HUDEP-2 (cell line): ENCODE data around the gene PDE1C.

Source experiments
- DNase-seq, 76 experiments: peaks; one replicate each; lab custom pipeline; 2025; ENCODE audit not compliant: unreplicated experiment in 76 of 76; lab: John Stamatoyannopoulos, UW

Gene PDE1C

DNA sequence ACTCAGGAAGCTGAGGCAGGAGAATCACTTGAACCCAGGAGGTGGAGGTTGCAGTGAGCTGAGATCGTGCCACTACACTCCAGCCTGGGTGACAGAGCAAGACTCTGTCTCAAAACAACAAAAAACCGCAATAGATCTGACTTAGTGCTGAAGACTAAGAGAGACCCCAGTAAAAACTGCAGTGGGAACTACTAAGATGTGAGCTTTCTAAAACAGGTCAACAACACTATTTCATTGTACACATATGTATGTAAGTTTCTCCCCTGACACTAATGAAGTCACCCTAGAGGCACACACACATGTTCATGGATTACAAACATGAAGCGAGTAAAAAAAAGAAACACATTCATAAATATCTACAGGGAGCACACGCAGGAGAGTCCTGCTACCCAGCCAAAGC lies 68.3 kb downstream of the PDE1C start:
- DNase-seq, result no peak

- no peak for DNase-seq
Observed at GRCh38 chr7:31997423-31997822, 72.8 kb downstream of the PDE1C start.

GRCh38 chr7:31995134-31995533 lies 75.1 kb downstream of the PDE1C start:
- no peak for DNase-seq

DNA sequence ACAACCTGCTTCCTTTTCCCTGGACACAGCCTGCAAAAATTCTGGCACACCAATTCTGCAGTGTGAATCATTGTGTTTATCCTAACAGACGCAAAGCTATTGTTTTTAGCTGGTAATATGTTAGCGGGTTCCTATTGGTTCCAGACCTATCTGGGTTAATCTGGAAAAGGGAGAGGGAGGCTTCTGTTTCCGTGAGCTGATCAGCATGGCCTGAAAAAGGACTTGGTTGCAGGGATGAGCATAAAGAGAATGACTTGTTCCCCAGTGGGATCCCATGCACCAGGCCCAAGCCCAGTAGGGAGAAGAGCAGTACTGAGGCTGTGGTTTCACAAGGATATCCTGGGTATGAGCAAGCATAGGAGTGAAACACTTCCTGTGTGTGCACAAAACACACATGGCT lies 78.4 kb downstream of the PDE1C start:
- DNase-seq, result no peak

GRCh38 chr7:31991406-31991805 lies 78.8 kb downstream of the PDE1C start:
- no peak for DNase-seq

DNA sequence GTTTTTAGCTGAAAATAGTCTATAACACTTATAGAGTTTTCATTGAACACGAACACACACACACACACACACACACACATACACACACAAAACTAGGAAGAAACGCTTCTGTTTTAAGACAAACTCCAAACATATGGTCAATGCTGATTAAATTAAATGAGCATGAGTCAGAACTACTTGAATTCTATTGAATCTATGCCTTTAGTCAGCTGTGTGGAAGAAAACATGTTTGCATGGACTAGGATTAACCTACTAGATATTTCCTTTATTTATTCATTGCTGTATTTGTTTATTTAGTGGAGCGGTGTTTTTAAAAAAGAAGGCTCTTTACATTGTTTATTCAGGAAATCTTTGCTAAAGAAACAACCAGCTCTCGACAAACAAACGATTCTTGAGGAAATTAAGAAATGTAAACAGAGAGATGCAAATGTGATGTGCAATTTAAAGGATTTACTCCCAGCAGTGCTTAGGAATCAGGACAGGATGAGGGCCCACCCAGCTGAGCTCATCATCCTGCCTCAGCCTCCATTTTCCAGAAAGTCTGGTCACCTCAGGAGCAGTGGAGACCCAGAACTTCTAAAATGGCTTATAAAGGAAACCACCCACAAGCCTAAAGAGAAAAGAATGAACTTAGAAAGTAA lies 83.2 kb downstream of the PDE1C start:
- DNase-seq, result no peak

GRCh38 chr7:31982962-31983361 lies 87.2 kb downstream of the PDE1C start:
- DNase-seq, result no peak

DNA sequence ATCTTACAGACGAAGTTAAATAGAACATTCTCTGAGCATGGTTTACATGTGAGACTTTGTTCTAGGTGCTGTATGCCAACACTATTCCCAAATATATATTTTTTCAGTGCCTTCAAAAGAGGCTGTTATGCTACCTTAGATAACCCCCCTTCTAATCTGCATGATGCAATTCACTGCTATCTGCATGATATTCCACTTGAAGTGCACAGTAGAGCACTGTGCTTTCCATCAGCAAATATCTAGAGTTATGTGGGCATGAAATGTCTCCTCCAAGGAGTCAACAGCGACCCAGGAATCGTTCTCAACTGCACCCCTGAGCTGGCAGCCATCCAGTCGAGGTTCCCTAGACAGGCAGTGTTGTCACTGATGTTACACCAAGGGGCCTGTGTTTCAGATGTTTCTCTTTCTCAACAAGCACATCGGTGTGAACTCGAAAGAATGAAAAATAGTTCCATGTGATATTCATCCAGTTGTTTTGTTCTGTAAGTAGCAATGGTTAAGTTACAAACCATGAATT lies 88.3 kb downstream of the PDE1C start:
- DNase-seq, result no peak

DNA sequence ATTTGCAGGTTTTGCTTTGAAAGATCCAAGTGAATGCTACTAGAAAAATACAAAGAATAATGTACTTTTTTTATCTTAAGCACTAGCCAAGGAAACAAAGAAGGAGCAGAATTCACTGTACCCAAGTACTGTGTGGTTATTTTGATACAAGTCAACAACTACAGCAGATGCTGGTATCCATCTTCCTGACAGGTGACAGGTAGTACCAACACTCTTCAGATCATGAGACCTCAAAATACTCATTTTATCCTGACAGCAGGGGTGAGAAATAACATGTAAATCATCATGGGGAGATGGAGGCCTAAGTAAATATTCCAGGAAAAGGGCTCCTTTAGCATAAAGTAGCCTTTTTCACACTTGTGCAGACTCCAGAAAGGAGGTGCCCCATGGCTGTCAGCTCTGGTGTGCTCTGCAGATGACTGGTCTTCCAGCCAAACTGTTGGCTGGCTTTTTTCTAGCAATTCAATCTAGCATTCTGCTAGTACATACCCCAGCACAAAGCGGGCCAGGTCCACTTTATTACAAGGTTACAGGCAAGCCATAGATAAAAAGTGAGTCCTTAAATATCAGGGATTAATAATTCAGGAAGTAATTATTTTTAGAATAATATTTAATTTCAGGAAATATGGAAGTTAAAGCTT lies 90.4 kb downstream of the PDE1C start:
- DNase-seq, result no peak

GRCh38 chr7:31975546-31975945 lies 94.7 kb downstream of the PDE1C start:
- DNase-seq, result no peak

GRCh38 chr7:31974351-31974750 lies 95.9 kb downstream of the PDE1C start:
- DNase-seq, result no peak

- DNase-seq, result no peak
Observed at GRCh38 chr7:31971049-31971667, 99.0 kb downstream of the PDE1C start.

DNA sequence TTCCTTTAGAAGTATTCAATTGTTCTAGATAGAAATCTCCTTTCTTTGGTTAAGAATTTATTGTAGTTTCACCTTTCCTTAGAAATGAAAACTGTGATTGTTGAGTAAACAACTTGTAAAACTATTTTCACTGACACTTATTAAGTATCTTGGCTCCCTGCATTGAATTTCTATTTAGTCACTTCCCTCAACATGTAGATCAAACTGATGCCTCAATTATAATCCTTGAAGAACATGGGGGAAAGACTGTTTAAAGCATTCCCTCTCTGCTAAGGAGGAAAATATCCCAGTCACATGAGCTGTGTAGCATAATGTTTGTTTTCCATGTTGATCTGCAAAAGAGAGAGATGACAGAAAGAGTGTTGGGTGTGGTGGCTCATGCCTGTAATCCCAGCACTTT lies 99.7 kb downstream of the PDE1C start:
- DNase-seq, result no peak

DNA sequence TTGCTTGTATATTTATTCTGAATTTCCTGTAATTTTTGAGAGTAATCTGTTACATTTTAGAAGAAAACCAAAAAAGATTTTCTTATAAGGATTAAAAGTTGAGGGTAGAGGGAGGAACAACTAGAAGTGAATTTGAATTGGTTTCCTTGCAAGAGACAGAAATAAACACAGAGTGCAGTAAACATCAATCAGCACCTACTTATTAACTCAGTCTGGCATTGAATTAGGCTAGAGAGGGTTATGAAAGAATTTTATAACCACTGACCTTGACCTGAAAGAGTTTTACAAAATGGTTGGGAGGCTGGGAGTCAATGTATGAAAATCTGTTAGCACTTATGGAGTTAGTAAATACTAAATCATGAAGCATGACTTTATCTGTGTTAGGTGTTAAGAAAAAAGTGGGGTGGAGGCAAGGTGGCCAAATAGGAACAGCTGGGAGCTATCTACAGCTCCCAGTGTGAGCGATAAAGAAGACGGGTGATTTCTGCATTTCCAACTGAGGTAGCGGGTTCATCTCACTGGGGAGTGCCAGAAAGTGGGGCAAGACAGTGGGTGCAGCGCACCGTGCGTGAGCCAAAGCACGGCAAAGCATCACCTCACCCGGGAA lies 106.5 kb downstream of the PDE1C start:
- DNase-seq, result no peak

DNA sequence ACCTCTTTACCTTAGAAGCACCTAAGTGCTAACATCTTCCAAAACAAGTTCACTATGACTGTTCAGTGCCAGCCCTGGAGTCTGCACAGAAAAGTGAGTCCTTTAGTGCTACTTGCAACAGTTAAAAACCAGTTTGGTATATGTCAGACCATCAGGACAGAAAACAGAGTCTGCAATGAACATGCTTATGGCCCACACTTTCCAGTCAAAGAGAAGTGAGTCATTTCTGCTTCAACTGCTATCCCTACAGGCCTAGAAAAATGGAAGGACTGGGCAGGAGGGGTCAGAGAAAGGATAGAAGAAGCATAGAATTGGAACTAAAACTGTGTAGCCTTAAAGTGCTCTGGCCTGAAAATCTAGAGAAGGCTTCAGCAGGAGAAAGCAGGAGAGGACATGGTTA lies 108.0 kb downstream of the PDE1C start:
- no peak for DNase-seq

GRCh38 chr7:31958226-31958625 lies 112.0 kb downstream of the PDE1C start:
- no peak for DNase-seq

DNA sequence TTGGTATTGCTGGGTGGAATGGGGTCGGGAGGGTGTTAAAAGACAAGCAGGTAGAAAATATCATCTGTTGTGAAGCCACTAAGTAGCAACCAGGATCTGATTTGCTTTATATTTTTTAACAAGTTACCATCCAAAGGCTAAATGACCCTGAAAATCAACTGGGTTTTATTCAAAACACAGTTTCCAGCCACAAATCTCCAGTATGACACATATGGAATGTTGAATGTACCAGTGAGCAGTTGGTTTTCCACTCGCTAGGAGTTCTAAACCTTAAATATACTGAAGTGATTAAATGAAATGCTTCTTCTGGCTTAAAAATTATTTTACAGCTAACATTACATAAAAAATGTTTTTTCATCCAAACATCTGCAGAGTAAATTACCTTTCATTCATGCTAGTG lies 112.5 kb downstream of the PDE1C start:
- no peak for DNase-seq

DNA sequence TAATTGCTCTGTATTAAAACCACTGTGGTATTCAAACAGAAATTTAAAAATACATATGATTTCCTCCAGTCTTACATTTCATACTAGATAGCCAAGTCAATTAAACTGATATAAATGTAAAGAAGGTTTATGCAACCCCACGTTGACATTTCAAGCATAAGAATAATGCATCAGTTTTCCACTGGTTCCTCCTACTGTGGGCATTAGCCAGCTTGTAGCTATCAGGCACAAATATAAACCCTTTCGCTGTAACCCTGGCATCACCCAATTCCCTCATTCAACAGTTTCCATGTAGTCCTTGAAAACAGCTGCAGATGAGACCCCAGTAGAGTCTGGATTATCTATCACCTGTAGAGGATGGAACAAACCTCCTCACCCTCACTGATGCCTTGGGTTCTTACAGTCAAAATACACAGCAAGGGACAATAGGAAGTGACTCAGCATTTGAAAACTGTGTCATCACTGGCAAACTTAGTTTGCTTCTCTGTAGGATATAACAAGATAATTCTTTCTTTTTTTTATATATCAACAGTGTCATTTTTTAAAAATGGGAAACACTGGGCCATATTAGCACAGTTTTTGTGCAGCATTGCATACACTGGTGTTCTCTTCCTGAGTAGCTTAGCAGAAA lies 113.0 kb downstream of the PDE1C start:
- no peak for DNase-seq

- DNase-seq, result no peak
Observed at GRCh38 chr7:31955641-31956040, 114.6 kb downstream of the PDE1C start.

- no peak for DNase-seq
Observed at GRCh38 chr7:31955021-31955420, 115.2 kb downstream of the PDE1C start.

GRCh38 chr7:31954500-31954899 lies 115.7 kb downstream of the PDE1C start:
- DNase-seq, result no peak
